SK-N-SH (cell line): ENCODE data around the gene GLS. TPM values are rescaled to one million over a fixed set of nuclear protein-coding genes. Genes with fewer than 3 reads are reported as not detected.

Experiments
- CTCF ChIA-PET: fragments of 300-600, 350-600 bp; formaldehyde crosslinking; extraction: SDS; loops from one replicate; lab custom pipeline; 2021; lab: Yijun Ruan, JAX
- POLR2A ChIA-PET: fragments of 350-600 bp; sonication (Branson Sonifier 250); formaldehyde crosslinking; extraction: SDS; loops from one replicate; lab custom pipeline; 2020; ENCODE audit warnings: antibody characterized with exemption, inconsistent platforms; lab: Yijun Ruan, JAX
- DNase-seq: peaks from one replicate; pipeline ENCODE4 v3.0.0; 2012
- H2AFZ ChIP-seq: fragments of 200-600 bp; sonication (generic); 2 replicates; pipeline ENCODE4 v1.8.1; 2016; ENCODE audit warnings: antibody characterized with exemption, mild to moderate bottlenecking, low read depth
- H3F3A ChIP-seq: fragments of 200-600 bp; sonication (generic); replicated peaks from 2 replicates; pipeline ENCODE3; 2016; ENCODE audit warnings: antibody characterized with exemption, mild to moderate bottlenecking; ENCODE audit not compliant: insufficient read depth
- H3K27ac ChIP-seq, 2 experiments: fragments of 200-500 bp in 1 of 2; fragments of 200-600 bp in 1 of 2; sonication (Bioruptor generic) in 1 of 2; sonication (generic), shearing (Covaris generic) in 1 of 2; 2 replicates each; pipeline versions ENCODE4 v1.5.1 to v1.6.1; 2014 to 2016; ENCODE audit warnings: low read depth in 2 of 2, inconsistent platforms in 1 of 2, low read length in 1 of 2, mild to moderate bottlenecking in 1 of 2, mixed read lengths in 1 of 2
- H3K27me3 ChIP-seq: fragments of 200-600 bp; sonication (generic), shearing (Covaris generic); 2 replicates; pipeline ENCODE4 v1.6.1; 2016; ENCODE audit warnings: mixed run types; ENCODE audit not compliant: insufficient read depth
- H3K36me3 ChIP-seq, 2 experiments: fragments of 200-500 bp in 1 of 2; fragments of 200-600 bp in 1 of 2; sonication (Bioruptor generic) in 1 of 2; sonication (generic) in 1 of 2; replicated peaks in 1 of 2; 2 replicates each; pipeline versions ENCODE3 to v1.5.1; 2014 to 2016; ENCODE audit warnings: low read length in 1 of 2, mild to moderate bottlenecking in 1 of 2; ENCODE audit not compliant: insufficient read depth in 2 of 2, control insufficient read depth in 1 of 2
- H3K4me1 ChIP-seq, 2 experiments: fragments of 200-500 bp in 1 of 2; fragments of 200-600 bp in 1 of 2; sonication (Bioruptor generic) in 1 of 2; sonication (generic), shearing (Covaris generic) in 1 of 2; 2 replicates each; pipeline versions ENCODE4 v1.5.1 to v1.6.1; 2014 to 2016; ENCODE audit warnings: low read depth in 1 of 2, low read length in 1 of 2, mixed run types in 1 of 2; ENCODE audit not compliant: insufficient read depth in 2 of 2, control insufficient read depth in 1 of 2
- H3K4me2 ChIP-seq: fragments of 200-600 bp; sonication (generic), shearing (Covaris generic); 2 replicates; pipeline ENCODE4 v1.6.1; 2017; ENCODE audit warnings: mixed run types
- H3K4me3 ChIP-seq, 2 experiments: fragments of 200-500 bp in 1 of 2; fragments of 200-600 bp in 1 of 2; sonication (Bioruptor generic) in 1 of 2; sonication (generic), shearing (Covaris generic) in 1 of 2; 2 replicates each; pipeline versions ENCODE4 v1.5.1 to v1.8.1; 2014 to 2016; ENCODE audit warnings: low read depth in 2 of 2, inconsistent platforms in 1 of 2, low read length in 1 of 2, mild to moderate bottlenecking in 1 of 2, mixed read lengths in 1 of 2, moderate library complexity in 1 of 2
- H3K79me2 ChIP-seq: fragments of 200-600 bp; sonication (generic); 2 replicates; pipeline ENCODE4 v1.8.1; 2017; ENCODE audit warnings: mild to moderate bottlenecking; ENCODE audit not compliant: insufficient read depth
- H3K9ac ChIP-seq: fragments of 200-600 bp; sonication (generic); 2 replicates; pipeline ENCODE4 v1.6.1; 2017; ENCODE audit warnings: mixed run types
- H3K9me2 ChIP-seq: fragments of 200-600 bp; sonication (generic); 2 replicates; pipeline ENCODE4 v1.6.1; 2017; ENCODE audit warnings: mixed run types
- H3K9me3 ChIP-seq: fragments of 200-600 bp; sonication (generic); 2 replicates; pipeline ENCODE4 v1.6.1; 2017; ENCODE audit warnings: mixed run types, mild to moderate bottlenecking, moderate library complexity
- H4K20me1 ChIP-seq: fragments of 200-600 bp; sonication (generic); 2 replicates; pipeline ENCODE4 v1.6.1; 2017; ENCODE audit warnings: mild to moderate bottlenecking, mixed run types; ENCODE audit not compliant: insufficient read depth
- CHD2 ChIP-seq: fragments of 150-350 bp; IDR thresholded peaks from 2 replicates; pipeline ENCODE4 v1.6.1; 2018; ENCODE audit warnings: low read length; ENCODE audit not compliant: partially characterized antibody
- EZH2phosphoT487 ChIP-seq: fragments of 200-600 bp; sonication (generic); IDR thresholded peaks from 2 replicates; pipeline ENCODE4 v1.6.1; 2017; ENCODE audit warnings: low read depth, mixed run types, mild to moderate bottlenecking, antibody characterized with exemption, moderate library complexity, borderline replicate concordance
- FOSL2 ChIP-seq: IDR thresholded peaks from 2 replicates; pipeline ENCODE4 v1.4.0; 2012; ENCODE audit warnings: low read depth, mild to moderate bottlenecking, moderate library complexity, borderline replicate concordance
- FOXJ3 ChIP-seq: sonication (generic); formaldehyde crosslinking; IDR thresholded peaks from 2 replicates; pipeline ENCODE4 v1.5.1; 2020; ENCODE audit warnings: mild to moderate bottlenecking, missing genetic modification reagents
- GABPA ChIP-seq: IDR thresholded peaks from 2 replicates; pipeline ENCODE4 v1.4.0; 2012; ENCODE audit warnings: low read depth, mild to moderate bottlenecking
- GATA2 ChIP-seq: sonication (generic); formaldehyde crosslinking; IDR thresholded peaks from 2 replicates; pipeline ENCODE4 v1.5.0; 2020; ENCODE audit warnings: mild to moderate bottlenecking, missing genetic modification reagents
- JUND ChIP-seq: IDR thresholded peaks from 2 replicates; pipeline ENCODE4 v1.4.0; 2012
- MAX ChIP-seq: IDR thresholded peaks from 2 replicates; pipeline ENCODE4 v1.4.0; 2012; ENCODE audit warnings: low read depth
- MEF2A ChIP-seq: IDR thresholded peaks from 2 replicates; pipeline ENCODE4 v1.4.0; 2012; ENCODE audit warnings: low read depth, borderline replicate concordance
- MXI1 ChIP-seq: IDR thresholded peaks from 2 replicates; pipeline ENCODE4 v1.6.1; 2012; ENCODE audit warnings: mild to moderate bottlenecking, low read depth, low read length, improper control_type of control experiment
- PBX3 ChIP-seq: IDR thresholded peaks from 2 replicates; pipeline ENCODE4; 2012
- POLR2AphosphoS5 ChIP-seq: IDR thresholded peaks from 2 replicates; pipeline ENCODE4 v1.6.1; 2012; ENCODE audit warnings: low read depth, low read length
- RCOR1 ChIP-seq: fragments of 150-350 bp; IDR thresholded peaks from 2 replicates; pipeline ENCODE4 v1.6.1; 2017; ENCODE audit warnings: antibody characterized with exemption, low read length
- REST ChIP-seq: IDR thresholded peaks from 2 replicates; pipeline ENCODE4 v1.6.1; 2012; ENCODE audit warnings: mild to moderate bottlenecking, low read depth, low read length, moderate library complexity
- SIN3A ChIP-seq: IDR thresholded peaks from 2 replicates; pipeline ENCODE4 v1.6.1; 2012; ENCODE audit warnings: low read depth, mild to moderate bottlenecking, low read length, moderate library complexity, borderline replicate concordance
- SMC3 ChIP-seq: IDR thresholded peaks from 2 replicates; pipeline ENCODE4 v1.6.1; 2012; ENCODE audit warnings: low read depth, low read length, improper control_type of control experiment
- TAF1 ChIP-seq: IDR thresholded peaks from 2 replicates; pipeline ENCODE4 v1.6.1; 2012; ENCODE audit warnings: low read depth, mild to moderate bottlenecking, low read length, moderate library complexity, borderline replicate concordance
- TEAD4 ChIP-seq: IDR thresholded peaks from 2 replicates; pipeline ENCODE4 v1.4.0; 2012; ENCODE audit warnings: mild to moderate bottlenecking, borderline replicate concordance; ENCODE audit not compliant: insufficient read depth
- USF1 ChIP-seq: IDR thresholded peaks from 2 replicates; pipeline ENCODE4 v1.4.0; 2012; ENCODE audit warnings: low read depth, borderline replicate concordance
- ZBTB33 ChIP-seq: IDR thresholded peaks from 2 replicates; pipeline ENCODE4 v1.4.0; 2012; ENCODE audit warnings: low read depth, borderline replicate concordance
- WGBS: methylation state at CpG from one replicate; pipeline ENCODE4 v1.1.6; 2017; ENCODE audit warnings: low lambda C conversion rate; 5-methylcytosine and 5-hydroxymethylcytosine counted together
- polyA plus RNA-seq, 3 experiments: library from polyadenylated mRNA; depleted of rRNA; stranded (reverse); fragments of >200 nt; gene quantifications; 2 replicates each; pipeline ENCODE4 v1.2.3, GENCODE V29; 2012

GLS gene
- polyA plus RNA-seq, 1 of the 3 experiments (the other 2 are of a cell fraction) = 37.2 TPM

GRCh38 chr2:190972213-190972612 lies 91.6 kb downstream of the GLS start:
- H3K9ac ChIP-seq = no peak overlapping the region
- no peaks in the 10 kb centered on the region for H3K27me3 ChIP-seq
- DNase-seq = no peak
- peaks cover 88 to 96% of the 10 kb centered on the region in 2 experiments for H3K36me3 ChIP-seq
- H3F3A ChIP-seq = no peaks in the 10 kb centered on the region
- ChIA-PET POLR2A (no interaction called here), CTCF (interaction anchor here (0.8 to 1.2 kb wide), 2 partner anchors 27 to 45 kb away, joined by 3 read pairs; no protein-coding TSS in a partner anchor)
- H2AFZ ChIP-seq = no peak overlapping the region
- no peak overlapping the region for H3K27ac ChIP-seq
- 98% methylated on average over 2 of the region's 2 CpGs for WGBS
- no peaks in the 10 kb centered on the region for H3K4me1 ChIP-seq
- H3K79me2 ChIP-seq = no peaks in the 10 kb centered on the region
- no peaks in the 10 kb centered on the region for H4K20me1 ChIP-seq
- H3K9me3 ChIP-seq = no peaks in the 10 kb centered on the region
- H3K4me3 ChIP-seq = no peak overlapping the region
- no peak overlapping the region for H3K4me2 ChIP-seq
- no peaks in the 10 kb centered on the region for H3K9me2 ChIP-seq
- TF ChIP-seq POLR2AphosphoS5 (no peak), RCOR1 (no peak), USF1 (no peak), SMC3 (no peak), TAF1 (no peak), REST (no peak), MXI1 (no peak), GABPA (no peak), EZH2phosphoT487 (no peak), TEAD4 (no peak)
- TF ChIP-seq, all 33 proteins: peak for 0

- Histone ChIP-seq H3K79me2 (no peaks in the 10 kb centered on the region), H3K27ac (no peak overlapping the region), H2AFZ (no peak overlapping the region), H3K4me1 (peaks cover 0 to 4% of the 10 kb centered on the region in 2 experiments; a peak in 3 of 4 replicates), H4K20me1 (no peaks in the 10 kb centered on the region), H3F3A (peaks cover 3% of the 10 kb centered on the region), H3K9me2 (no peaks in the 10 kb centered on the region), H3K9me3 (no peaks in the 10 kb centered on the region), H3K27me3 (no peaks in the 10 kb centered on the region), H3K4me2 (no peak overlapping the region), H3K9ac (no peak overlapping the region), H3K36me3 (peaks cover 90 to 96% of the 10 kb centered on the region in 2 experiments), H3K4me3 (no peak overlapping the region)
- ChIA-PET POLR2A (no interaction called here), CTCF (interaction anchor here (0.8 to 1.2 kb wide), 2 partner anchors 28 to 46 kb away, joined by 3 read pairs; no protein-coding TSS in a partner anchor)
- 79% methylated on average over 3 of the region's 3 CpGs for WGBS
- no peak for DNase-seq
- TF ChIP-seq GATA2 (CRISPR knock-in tag) (no peak), FOSL2 (no peak), SIN3A (no peak), JUND (no peak), MAX (no peak), GABPA (no peak), FOXJ3 (CRISPR knock-in tag) (no peak), POLR2AphosphoS5 (no peak), PBX3 (no peak), MEF2A (no peak), TEAD4 (no peak), ZBTB33 (no peak), CHD2 (no peak)
Measured at GRCh38 chr2:190972846-190973245, 92.2 kb downstream of the GLS start.
